Aorta (tissue), 4 donors: ENCODE measurements around the gene TOMM6. TPM values are rescaled to one million over a fixed set of nuclear protein-coding genes. Genes with fewer than 3 reads are reported as not detected.

Experiments
- polyA plus RNA-seq, 2 donors: library from polyadenylated mRNA; stranded (reverse); fragments of 200-250 nt; gene quantifications; one replicate each; pipeline ENCODE4 v1.2.3, GENCODE V29; 2013
- total RNA-seq, 2 donors: library from RNA; stranded (reverse); fragmentation: NEBNext Ultra II Directional; extraction: Animal tissue kit (Norgen Biotek cat#: 25700); gene quantifications; one replicate each; pipeline ENCODE4 v1.2.1, GENCODE V29; 2021
- donor health status: healthy with polysubstance abuse.
- donor health status: Bipolar disorder and iron deficiency.
- donor health status: DM: no; HTN: no; CAD: no.
- donor health status: DM: yes; HTN: yes; CAD: no.

Gene TOMM6
- total and polyA plus RNA-seq, 4 donors = 74.8 to 236 (median 144) TPM

Other genes with a start within 250 kb of the TOMM6 start
- gene FOXP4, start 241.3 kb upstream of the TOMM6 start, total RNA-seq = 10 to 100 TPM; 31.6 to 36.2 TPM
- 10 to 100 TPM in 1 of 2 donors, 1 to 10 TPM in 1; 9.1 to 11.3 TPM for gene FOXP4, start 241.3 kb upstream of the TOMM6 start, polyA plus RNA-seq
- 10 to 100 TPM in 1 of 2 donors, 1 to 10 TPM in 1; 9.3 to 22.3 TPM for gene MDFI, start 149.2 kb upstream of the TOMM6 start, total RNA-seq
- gene MDFI, start 149.2 kb upstream of the TOMM6 start, polyA plus RNA-seq = 1 to 10 TPM in 1 of 2 donors, under 1 TPM in 1; 0.13 to 5.4 TPM
- gene TFEB, start 52.1 kb upstream of the TOMM6 start, total RNA-seq = 10 to 100 TPM; 22.2 to 32.1 TPM
- 10 to 100 TPM in 1 of 2 donors, 1 to 10 TPM in 1; 7.3 to 20.9 TPM for gene TFEB, start 52.1 kb upstream of the TOMM6 start, polyA plus RNA-seq
- under 1 TPM; 0.33 to 0.65 TPM for gene PGC, start 40.3 kb upstream of the TOMM6 start, total RNA-seq
- 1 to 10 TPM; 1.1 to 2.5 TPM for gene PGC, start 40.3 kb upstream of the TOMM6 start, polyA plus RNA-seq
- gene FRS3, start 7.8 kb upstream of the TOMM6 start, total RNA-seq = 1 to 10 TPM; 3.7 to 5.4 TPM
- 10 to 100 TPM in 1 of 2 donors, 1 to 10 TPM in 1; 1.0 to 16.2 TPM for gene FRS3, start 7.8 kb upstream of the TOMM6 start, polyA plus RNA-seq
- gene PRICKLE4, start 6.9 kb upstream of the TOMM6 start, total RNA-seq = 1 to 10 TPM; 3.5 to 8.8 TPM
- 1 to 10 TPM in 1 of 2 donors, under 1 TPM in 1; 0.61 to 1.5 TPM for gene PRICKLE4, start 6.9 kb upstream of the TOMM6 start, polyA plus RNA-seq
- 1 to 10 TPM; 2.3 to 5.3 TPM for gene USP49, start 107.7 kb downstream of the TOMM6 start, total RNA-seq
- 1 to 10 TPM; 1.3 to 1.5 TPM for gene USP49, start 107.7 kb downstream of the TOMM6 start, polyA plus RNA-seq
- 10 to 100 TPM; 11.7 to 16.1 TPM for gene MED20, start 133.4 kb downstream of the TOMM6 start, total RNA-seq
- gene MED20, start 133.4 kb downstream of the TOMM6 start, polyA plus RNA-seq = 1 to 10 TPM; 6.1 to 7.5 TPM
- gene BYSL, start 133.8 kb downstream of the TOMM6 start, total RNA-seq = 10 to 100 TPM in 1 of 2 donors, 1 to 10 TPM in 1; 9.7 to 12.0 TPM
- 1 to 10 TPM; 3.4 to 5.6 TPM for gene BYSL, start 133.8 kb downstream of the TOMM6 start, polyA plus RNA-seq
- 10 to 100 TPM; 47.8 to 51.4 TPM for gene CCND3, start 154.1 kb downstream of the TOMM6 start, total RNA-seq
- gene CCND3, start 154.1 kb downstream of the TOMM6 start, polyA plus RNA-seq = 10 to 100 TPM; 45.2 to 48.3 TPM